ENCODE measurements around the gene PDE6A.

Gene PDE6A

GRCh38 chr5:149820012-149820411 lies 124.6 kb downstream of the PDE6A start:
- Histone ChIP-seq H3K79me2 (ENCODE audit: low read length) (no peaks in the 10 kb centered on the region), H3K4me1 (ENCODE audit: low read length) (no peaks in the 10 kb centered on the region), H3K36me3 (replicated peaks; ENCODE audit: low read depth, low read length) (no peaks in the 10 kb centered on the region)

GRCh38 chr5:149818116-149818515 lies 126.5 kb downstream of the PDE6A start:
- TF ChIP-seq EZH2phosphoT487 (IDR thresholded peaks at IDR 0.05; ENCODE audit: low read depth): no peak
- TF ChIP-seq CTCF (IDR thresholded peaks at IDR 0.05; ENCODE audit: low read depth, low read length): no peak
- no peaks in the 10 kb centered on the region for H3K79me2 ChIP-seq (ENCODE audit: low read length)
- no peak overlapping the region for H3K4me3 ChIP-seq (ENCODE audit: low read length)
- H4K20me1 ChIP-seq (ENCODE audit: insufficient read depth, low read length): no peaks in the 10 kb centered on the region
- no peaks in the 10 kb centered on the region for H3K4me1 ChIP-seq (ENCODE audit: low read length)
- no peak overlapping the region for H2AFZ ChIP-seq (ENCODE audit: low read depth, low read length)
- no peaks in the 10 kb centered on the region for H3K27me3 ChIP-seq (ENCODE audit: low read depth, low read length)
- no peaks in the 10 kb centered on the region for H3K9me3 ChIP-seq (ENCODE audit: insufficient read depth, low read length)
- no peak overlapping the region for H3K9ac ChIP-seq (ENCODE audit: low read length)
- H3K27ac ChIP-seq (ENCODE audit: low read length): no peak overlapping the region
- no peak overlapping the region for H3K4me2 ChIP-seq (ENCODE audit: low read length)
- H3K36me3 ChIP-seq (replicated peaks; ENCODE audit: low read depth, low read length): no peaks in the 10 kb centered on the region

More at GRCh38 chr5:149820012-149820411, 124.6 kb downstream of the PDE6A start:
- H3K4me2 ChIP-seq (ENCODE audit: low read length): no peak overlapping the region
- TF ChIP-seq CTCF (IDR thresholded peaks at IDR 0.05; ENCODE audit: low read depth, low read length): no peak
- TF ChIP-seq EZH2phosphoT487 (IDR thresholded peaks at IDR 0.05; ENCODE audit: low read depth): no peak
- no peak overlapping the region for H2AFZ ChIP-seq (ENCODE audit: low read depth, low read length)
- H3K9ac ChIP-seq (ENCODE audit: low read length): no peak overlapping the region
- no peak overlapping the region for H3K27ac ChIP-seq (ENCODE audit: low read length)
- no peaks in the 10 kb centered on the region for H3K27me3 ChIP-seq (ENCODE audit: low read depth, low read length)
- no peaks in the 10 kb centered on the region for H3K9me3 ChIP-seq (ENCODE audit: insufficient read depth, low read length)
- H4K20me1 ChIP-seq (ENCODE audit: insufficient read depth, low read length): no peaks in the 10 kb centered on the region
- no peak overlapping the region for H3K4me3 ChIP-seq (ENCODE audit: low read length)

GRCh38 chr5:149817539-149818060 lies 127.0 kb downstream of the PDE6A start:
- H3K4me1 ChIP-seq (ENCODE audit: low read length): no peaks in the 10 kb centered on the region
- H4K20me1 ChIP-seq (ENCODE audit: insufficient read depth, low read length): no peaks in the 10 kb centered on the region
- no peaks in the 10 kb centered on the region for H3K36me3 ChIP-seq (replicated peaks; ENCODE audit: low read depth, low read length)
- H3K27ac ChIP-seq (ENCODE audit: low read length): no peak overlapping the region
- TF ChIP-seq EZH2phosphoT487 (IDR thresholded peaks at IDR 0.05; ENCODE audit: low read depth) (no peak), CTCF (IDR thresholded peaks at IDR 0.05; ENCODE audit: low read depth, low read length) (no peak)
- H3K27me3 ChIP-seq (ENCODE audit: low read depth, low read length): no peaks in the 10 kb centered on the region
- H3K9me3 ChIP-seq (ENCODE audit: insufficient read depth, low read length): no peaks in the 10 kb centered on the region
- H3K4me2 ChIP-seq (ENCODE audit: low read length): no peak overlapping the region
- H3K4me3 ChIP-seq (ENCODE audit: low read length): no peak overlapping the region
- H3K79me2 ChIP-seq (ENCODE audit: low read length): no peaks in the 10 kb centered on the region
- no peak overlapping the region for H2AFZ ChIP-seq (ENCODE audit: low read depth, low read length)
- H3K9ac ChIP-seq (ENCODE audit: low read length): no peak overlapping the region

GRCh38 chr5:149816661-149817060 lies 127.9 kb downstream of the PDE6A start:
- TF ChIP-seq EZH2phosphoT487 (IDR thresholded peaks at IDR 0.05; ENCODE audit: low read depth) (no peak), CTCF (IDR thresholded peaks at IDR 0.05; ENCODE audit: low read depth, low read length) (no peak)
- Histone ChIP-seq H3K27ac (ENCODE audit: low read length) (no peak overlapping the region), H3K79me2 (ENCODE audit: low read length) (no peaks in the 10 kb centered on the region), H3K9ac (ENCODE audit: low read length) (no peak overlapping the region), H3K27me3 (ENCODE audit: low read depth, low read length) (no peaks in the 10 kb centered on the region), H3K4me2 (ENCODE audit: low read length) (no peak overlapping the region), H2AFZ (ENCODE audit: low read depth, low read length) (no peak overlapping the region), H4K20me1 (ENCODE audit: insufficient read depth, low read length) (no peaks in the 10 kb centered on the region), H3K4me3 (ENCODE audit: low read length) (no peak overlapping the region), H3K36me3 (replicated peaks; ENCODE audit: low read depth, low read length) (no peaks in the 10 kb centered on the region), H3K9me3 (ENCODE audit: insufficient read depth, low read length) (no peaks in the 10 kb centered on the region), H3K4me1 (ENCODE audit: low read length) (no peaks in the 10 kb centered on the region)
